NCI-H345 treated with DMSO at 0.1 percent for 48 hours (cell line): Measurements from ENCODE around the gene RAET1L.
"Not testable (repeated sequence)": the region's sequence is repeated elsewhere in the genome, so short reads cannot be mapped to it uniquely, and the experiment has no call there.

Source experiments
- DNase-seq: peaks from one replicate; lab custom pipeline; 2025; ENCODE audit not compliant: unreplicated experiment; lab: John Stamatoyannopoulos, UW

RAET1L gene

DNA sequence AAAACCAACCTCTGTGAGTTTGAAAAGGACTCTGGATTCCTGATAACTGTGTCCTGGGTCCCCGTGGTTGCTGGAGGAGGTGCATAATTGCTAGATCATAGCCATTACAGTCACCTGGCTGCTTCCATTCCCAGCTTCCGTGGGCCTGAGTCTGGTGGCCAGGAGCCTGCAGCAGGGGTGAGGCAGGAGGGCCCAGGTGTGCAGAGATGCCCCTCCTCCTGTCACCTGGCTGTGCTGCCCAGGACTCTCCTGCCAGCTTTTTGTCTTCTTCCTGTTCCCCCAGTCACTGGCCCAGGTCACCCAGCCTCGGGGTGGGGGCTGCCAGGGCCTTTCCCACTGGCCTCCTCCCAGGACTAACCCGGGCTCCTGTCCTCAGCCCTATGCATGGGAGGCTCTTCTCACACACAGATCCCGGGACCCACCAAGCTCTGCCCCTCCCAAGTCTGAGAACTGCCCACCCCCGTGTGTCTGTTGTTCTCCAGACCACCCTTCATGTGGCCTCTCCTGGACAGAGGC is 30.0 kb downstream of the RAET1L start:
- DNase-seq = no peak

- no peak for DNase-seq
These were observed 33.5 kb downstream of the RAET1L start for GRCh38 chr6:149991838-149992237.

DNA sequence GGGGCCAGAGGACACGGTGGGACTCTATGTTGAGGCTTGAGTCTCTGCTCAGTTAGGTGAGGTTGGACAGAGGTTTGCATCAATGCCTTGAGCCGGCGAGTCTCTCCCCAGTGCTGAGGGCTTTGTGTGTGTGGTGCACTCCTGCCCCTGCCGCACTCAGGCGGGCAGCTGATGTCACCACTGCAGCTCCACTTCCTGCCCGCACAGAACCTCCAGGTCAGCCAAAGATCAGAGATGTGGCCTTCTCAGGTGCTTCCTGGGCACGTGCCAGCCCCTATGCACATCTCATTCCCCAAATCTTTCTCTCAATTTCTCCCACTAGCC is 33.9 kb downstream of the RAET1L start:
- DNase-seq = not testable (repeated sequence)

- DNase-seq = no peak
These were observed 34.5 kb downstream of the RAET1L start for GRCh38 chr6:149990661-149991471.

GRCh38 chr6:149990212-149990660 is 35.1 kb downstream of the RAET1L start:
- no peak for DNase-seq

DNA sequence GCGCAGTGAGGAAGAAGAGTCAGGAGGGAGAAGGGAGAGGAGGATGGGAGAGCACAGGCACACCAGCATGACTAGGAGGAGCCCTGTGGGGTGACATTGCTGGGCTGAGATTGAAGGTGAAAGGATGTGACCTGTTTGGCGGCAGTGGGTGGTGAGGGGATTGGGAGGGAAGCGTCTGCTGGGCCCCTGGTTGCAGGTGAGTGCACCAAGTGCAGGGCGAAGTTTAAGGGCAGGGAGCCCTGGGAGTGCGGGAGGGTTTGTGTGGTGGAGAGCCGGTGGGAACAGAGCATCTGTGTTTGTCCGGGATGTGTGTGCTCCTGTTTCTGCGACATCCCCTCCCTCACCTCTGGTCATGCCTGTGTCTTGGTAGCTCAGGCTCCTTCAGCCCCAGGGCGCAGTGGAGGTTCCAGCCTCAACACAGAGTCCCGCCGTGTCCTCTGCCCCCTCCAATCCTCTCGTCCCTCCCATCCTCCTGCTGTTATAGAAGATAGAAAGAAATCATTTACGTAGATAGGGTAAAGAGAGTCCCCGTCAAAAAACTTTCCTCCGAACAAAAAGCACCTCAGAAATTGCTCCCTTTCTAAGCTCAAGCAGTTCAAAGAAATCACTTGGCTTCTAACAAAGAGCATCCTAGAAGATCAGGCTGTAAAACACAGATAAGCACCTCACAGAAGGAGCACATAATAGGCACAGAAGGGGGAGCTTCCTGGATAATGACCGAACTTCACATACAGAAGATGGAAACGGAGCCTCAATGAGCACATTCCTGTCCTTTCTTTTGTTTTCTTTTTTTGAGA is 36.6 kb downstream of the RAET1L start:
- DNase-seq = no peak

GRCh38 chr6:149987602-149988107 is 37.7 kb downstream of the RAET1L start:
- DNase-seq = no peak

DNA sequence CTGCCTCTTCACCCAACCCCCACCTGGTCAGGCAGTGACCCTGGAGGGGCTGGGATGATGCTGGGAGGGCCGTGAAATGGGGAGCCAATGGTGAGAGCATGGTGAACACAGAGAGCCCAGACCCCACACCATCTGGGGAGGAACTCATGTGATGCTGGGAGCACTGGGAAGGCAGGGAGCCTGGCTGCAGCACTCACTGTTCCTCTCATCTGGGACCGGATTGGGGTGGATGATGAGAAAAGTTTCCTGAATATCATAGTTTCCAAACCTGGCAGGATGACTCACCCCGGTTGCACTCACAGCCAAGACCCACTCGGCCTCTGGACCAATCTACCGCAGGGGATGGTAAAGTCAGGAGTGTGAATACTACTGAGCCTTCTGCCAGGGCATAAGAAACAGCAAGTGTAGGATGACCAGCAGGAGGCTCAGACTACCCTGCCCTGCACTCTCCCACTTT is 39.8 kb downstream of the RAET1L start:
- DNase-seq = no peak

GRCh38 chr6:149984773-149985172 is 40.6 kb downstream of the RAET1L start:
- DNase-seq = no peak

DNA sequence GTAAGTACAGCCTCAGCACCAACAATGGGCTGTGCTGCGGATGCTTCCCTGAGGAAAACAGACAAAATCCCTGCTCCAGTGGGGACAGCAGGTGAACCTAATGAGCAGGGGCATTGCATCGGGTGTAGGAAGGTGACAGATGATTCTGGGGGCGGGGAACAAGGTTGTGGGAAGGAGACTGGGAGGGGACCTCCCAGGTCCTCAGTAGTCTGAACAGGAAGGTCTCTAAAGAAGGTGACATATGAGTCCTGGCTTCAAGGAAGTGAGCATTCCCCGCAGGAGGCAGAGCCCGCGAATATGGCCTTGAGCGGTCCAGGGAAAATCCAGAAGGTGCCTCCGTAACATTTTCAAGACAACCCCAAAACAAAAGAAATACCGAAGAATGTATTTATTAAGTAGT is 42.2 kb downstream of the RAET1L start:
- DNase-seq = no peak

GRCh38 chr6:149979293-149979692 is 46.0 kb downstream of the RAET1L start:
- no peak for DNase-seq

GRCh38 chr6:149978610-149979009 is 46.7 kb downstream of the RAET1L start:
- no peak for DNase-seq

DNA sequence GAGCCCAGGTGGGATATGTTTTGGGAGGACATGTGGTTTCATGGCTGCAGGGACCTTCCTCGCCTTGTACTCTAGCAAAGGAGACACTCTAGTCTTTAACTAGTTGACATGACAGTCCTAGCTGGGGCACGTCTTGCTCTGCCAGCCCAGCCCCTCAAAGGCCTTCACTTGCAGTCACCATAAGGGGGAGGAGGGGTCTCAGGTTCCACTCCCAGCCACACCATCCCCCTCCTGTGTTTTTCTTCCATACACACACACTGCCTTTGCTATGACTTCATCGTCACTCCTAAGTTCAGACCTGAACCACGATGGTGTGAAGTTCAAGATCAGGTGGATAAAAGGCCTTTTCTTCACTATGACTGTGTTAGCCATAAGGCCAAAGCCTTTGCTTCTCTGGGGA is 48.1 kb downstream of the RAET1L start:
- no peak for DNase-seq

DNA sequence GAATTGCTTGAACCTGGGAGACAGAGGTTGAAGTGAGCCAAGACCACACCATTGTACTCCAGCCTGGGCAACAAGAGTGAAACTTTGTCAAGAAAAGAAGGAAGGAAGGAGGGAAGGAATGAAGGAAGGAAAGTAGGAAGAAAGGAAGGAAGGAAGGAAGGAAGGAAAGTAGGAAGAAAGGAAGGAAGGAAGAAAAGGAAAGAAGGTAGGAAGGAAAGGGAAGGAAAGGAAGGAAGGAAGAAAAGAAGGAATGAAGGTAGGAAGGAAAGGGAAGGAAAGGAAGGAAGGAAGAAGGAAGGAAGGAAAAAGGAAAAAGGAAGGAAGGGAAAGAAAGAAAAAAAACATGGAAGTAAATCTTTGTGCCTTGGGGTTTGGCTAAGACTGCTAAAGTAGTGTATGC is 49.9 kb downstream of the RAET1L start:
- no peak for DNase-seq

- DNase-seq = no peak
These were observed 50.5 kb downstream of the RAET1L start for GRCh38 chr6:149974825-149975224.

- not testable (repeated sequence) for DNase-seq
These were observed 50.9 kb downstream of the RAET1L start for GRCh38 chr6:149974394-149974793.

GRCh38 chr6:149969635-149970034 is 55.7 kb downstream of the RAET1L start:
- no peak for DNase-seq

DNA sequence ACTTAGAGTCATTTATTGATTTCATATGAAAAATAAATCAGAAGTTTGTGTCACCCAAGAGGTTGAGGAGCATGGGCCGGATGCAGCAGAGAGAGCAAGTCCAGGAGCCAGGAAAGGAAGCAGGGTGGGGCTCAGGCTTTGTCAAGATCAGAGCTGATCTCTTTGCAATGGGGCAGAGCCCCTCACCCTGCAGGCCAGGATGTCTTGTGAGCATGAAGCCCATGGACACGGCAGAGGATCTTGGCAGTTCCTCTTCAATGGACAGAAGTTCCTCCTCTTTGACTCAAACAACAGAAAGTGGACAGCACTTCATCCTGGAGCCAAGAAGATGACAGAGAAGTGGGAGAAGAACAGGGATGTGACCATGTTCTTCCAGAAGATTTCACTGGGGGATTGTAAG is 56.4 kb downstream of the RAET1L start:
- not testable (repeated sequence) for DNase-seq
